Stomach smooth muscle (tissue), 2 donors: ENCODE results near the gene ADSL.

Source experiments
- H3K27ac ChIP-seq: one replicate; pipeline ENCODE4 v1.7.0; 2013; ENCODE audit warnings: mild to moderate bottlenecking, low read length, inconsistent platforms
- H3K27me3 ChIP-seq, 2 donors: one replicate each; pipeline ENCODE4 v1.7.0; 2013; ENCODE audit warnings: low read length in 2 of 2; ENCODE audit not compliant: insufficient read depth in 2 of 2, control insufficient read depth in 1 of 2
- H3K36me3 ChIP-seq, 2 donors: one replicate each; pipeline ENCODE4 v1.7.0; 2013; ENCODE audit warnings: low read length in 2 of 2; ENCODE audit not compliant: control insufficient read depth in 2 of 2, insufficient read depth in 2 of 2
- H3K4me1 ChIP-seq: one replicate; pipeline ENCODE4 v1.7.0; 2013; ENCODE audit warnings: low read length; ENCODE audit not compliant: control insufficient read depth, insufficient read depth
- H3K4me3 ChIP-seq, 2 donors: one replicate each; pipeline ENCODE4 v1.7.0; 2013; ENCODE audit warnings: low read length in 2 of 2
- H3K9ac ChIP-seq, 2 donors: one replicate each; pipeline ENCODE4 v1.7.0; 2013; ENCODE audit warnings: low read length in 2 of 2, mild to moderate bottlenecking in 1 of 2
- H3K9me3 ChIP-seq, 2 donors: one replicate each; pipeline ENCODE4 v1.7.0; 2013; ENCODE audit warnings: low read length in 2 of 2; ENCODE audit not compliant: control insufficient read depth in 2 of 2
- donor health status: healthy.
- donor health status: Pancreatic carcinoma.

Gene ADSL

DNA sequence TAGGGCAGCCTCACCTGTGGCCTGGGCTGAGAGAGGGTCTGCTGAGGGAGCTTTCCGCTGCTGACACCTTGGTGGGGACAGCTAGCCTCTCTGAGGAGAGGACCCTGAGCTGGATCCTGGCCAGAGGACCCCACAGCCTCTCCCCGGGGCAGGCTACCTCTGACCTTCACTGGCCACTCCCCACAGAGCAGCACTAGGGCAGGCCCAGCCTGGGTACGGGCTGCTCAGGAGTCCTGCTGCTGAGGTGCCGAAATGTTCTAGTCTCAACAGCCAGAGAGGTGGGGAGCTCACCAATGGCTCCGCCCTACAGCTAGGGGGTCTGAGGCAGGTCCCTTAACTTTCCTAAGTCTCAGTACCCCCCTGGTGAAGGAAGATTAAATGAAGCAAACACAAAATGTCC lies 71.6 kb downstream of the ADSL start:
- peaks cover 38 to 44% of the 10 kb centered on the region in 2 donors for H3K36me3 ChIP-seq
- H3K27me3 ChIP-seq = no peaks in the 10 kb centered on the region
- peaks cover 4% of the 10 kb centered on the region for H3K4me1 ChIP-seq
- no peaks in the 10 kb centered on the region for H3K9me3 ChIP-seq
- no peak overlapping the region for H3K9ac ChIP-seq
- H3K27ac ChIP-seq = no peak overlapping the region
- H3K4me3 ChIP-seq = no peak overlapping the region

DNA sequence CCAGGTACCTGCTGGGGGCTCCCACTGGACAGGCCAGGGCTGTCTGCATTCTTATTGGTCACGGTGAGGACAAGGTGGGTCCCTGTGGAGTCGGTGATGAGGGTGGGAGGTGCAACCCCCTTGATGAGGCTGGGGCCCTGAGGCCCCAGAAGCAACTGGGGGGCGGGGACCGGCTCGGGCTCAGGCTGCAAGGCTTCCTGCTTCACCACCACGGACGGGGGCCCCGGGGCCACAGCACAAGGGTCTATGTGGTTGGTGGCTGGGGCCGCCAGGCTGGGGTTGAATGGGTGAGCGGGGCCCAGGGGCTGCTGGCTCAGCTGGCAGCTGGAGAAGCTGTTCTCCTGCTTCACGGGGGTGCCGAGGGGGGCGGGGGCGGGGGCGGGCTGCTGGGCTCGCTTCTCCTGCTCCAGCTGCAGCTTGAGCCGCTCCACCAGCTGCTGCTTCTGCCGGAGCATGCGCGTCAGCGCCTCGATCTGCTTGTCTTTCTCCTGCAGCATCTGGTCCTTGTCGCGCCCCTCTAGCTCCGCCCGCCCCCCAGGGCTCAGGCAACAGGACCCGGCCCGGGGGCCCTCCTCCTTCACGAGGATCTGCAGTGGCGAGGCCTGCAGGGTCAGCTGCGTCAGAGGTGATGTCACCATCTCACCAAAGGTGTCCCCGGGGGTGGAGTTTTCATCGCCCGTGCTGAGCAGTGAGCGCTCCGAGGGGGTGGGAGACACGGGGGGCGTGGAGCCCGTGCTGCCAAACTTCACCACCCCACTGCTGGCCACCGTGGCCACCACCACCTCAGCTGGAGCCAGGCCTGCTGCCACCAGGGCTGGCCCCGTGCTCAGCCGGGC lies 72.3 kb downstream of the ADSL start:
- H3K4me3 ChIP-seq = no peak overlapping the region

DNA sequence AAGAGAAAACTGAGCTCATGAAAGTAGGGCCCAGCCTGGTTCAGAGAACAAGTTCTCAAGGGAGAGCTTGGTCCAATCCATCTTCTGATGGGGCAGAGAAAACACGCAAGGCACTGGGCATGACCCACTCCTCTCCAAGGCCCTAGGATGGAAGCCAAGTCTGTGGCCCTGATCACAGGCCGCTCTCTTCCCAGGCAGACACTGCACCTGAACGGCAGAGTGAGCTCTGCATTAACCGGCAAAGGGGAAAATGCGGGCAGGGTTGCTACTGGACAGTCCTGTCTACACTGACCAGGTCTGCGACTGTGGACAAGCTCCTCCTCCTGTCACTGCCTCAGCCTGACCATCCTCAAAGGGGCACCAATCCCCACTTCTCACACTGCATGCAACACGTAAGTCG lies 73.4 kb downstream of the ADSL start:
- Histone ChIP-seq H3K9ac (no peak overlapping the region), H3K27ac (no peak overlapping the region), H3K4me1 (peaks cover 4% of the 10 kb centered on the region), H3K9me3 (no peaks in the 10 kb centered on the region), H3K27me3 (no peaks in the 10 kb centered on the region), H3K36me3 (peaks cover 48 to 60% of the 10 kb centered on the region in 2 donors), H3K4me3 (no peak overlapping the region)

More for the DNA sequence above, 72.3 kb downstream of the ADSL start:
- Histone ChIP-seq H3K27ac (peak overlapping the region; percentile 2), H3K27me3 (no peaks in the 10 kb centered on the region), H3K9ac (no peak overlapping the region), H3K9me3 (no peaks in the 10 kb centered on the region), H3K4me1 (peaks cover 4% of the 10 kb centered on the region), H3K36me3 (peaks cover 43 to 51% of the 10 kb centered on the region in 2 donors)

DNA sequence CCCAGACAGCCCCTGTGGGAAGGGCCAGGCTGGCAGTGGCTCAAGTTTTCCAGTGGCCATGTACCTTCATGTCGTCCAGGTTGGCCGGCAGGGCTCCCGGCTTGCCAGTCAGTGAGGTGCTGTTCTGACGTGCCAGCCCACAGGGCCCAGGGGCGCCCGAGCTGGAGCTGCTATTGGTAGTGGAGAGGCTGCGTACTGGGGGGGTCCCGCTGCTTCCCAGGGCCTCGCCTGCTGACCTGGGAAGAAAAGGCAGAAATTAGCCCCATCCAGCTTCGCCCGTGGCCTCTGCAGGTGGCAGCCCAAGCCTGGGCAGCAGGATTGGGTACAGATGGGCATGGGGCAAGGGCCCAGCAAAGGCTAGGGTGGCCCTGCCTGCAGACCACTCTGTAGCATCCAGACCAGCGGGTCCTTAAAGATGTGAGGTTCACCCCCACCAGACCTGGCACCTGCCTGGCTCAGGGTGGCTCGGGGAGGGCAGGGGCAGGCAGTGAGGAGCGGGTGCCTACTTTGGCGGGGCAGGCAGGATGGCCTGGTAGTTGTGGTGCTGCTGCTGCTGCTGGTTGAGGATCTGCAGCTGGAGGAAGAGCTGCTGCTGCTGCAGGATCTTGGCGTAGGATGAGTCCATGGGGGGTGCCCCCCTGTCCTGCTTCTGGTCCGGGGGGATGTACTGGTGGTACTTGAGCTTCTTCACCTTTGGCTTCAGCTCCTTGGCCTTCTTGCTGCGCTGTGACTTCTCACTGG lies 74.2 kb downstream of the ADSL start:
- Histone ChIP-seq H3K36me3 (peaks cover 55 to 68% of the 10 kb centered on the region in 2 donors), H3K4me1 (peaks cover 7% of the 10 kb centered on the region), H3K9ac (no peak overlapping the region)

DNA sequence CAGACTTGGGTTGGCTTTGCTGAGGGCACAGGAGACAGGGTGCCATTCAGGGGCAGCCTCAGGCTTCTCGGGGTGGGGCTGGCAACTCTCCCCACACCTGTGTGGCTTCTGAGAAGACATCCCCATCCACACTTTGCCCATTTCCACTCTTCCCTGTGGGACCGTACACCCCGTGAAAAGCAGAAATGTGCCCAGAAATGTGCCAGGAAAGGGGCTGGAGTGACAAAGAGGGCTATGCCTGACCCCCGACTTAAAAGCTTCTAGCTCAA lies 74.7 kb downstream of the ADSL start:
- peaks cover 55 to 71% of the 10 kb centered on the region in 2 donors for H3K36me3 ChIP-seq
- H3K4me1 ChIP-seq = peaks cover 7% of the 10 kb centered on the region
- no peaks in the 10 kb centered on the region for H3K27me3 ChIP-seq
- H3K9ac ChIP-seq = no peak overlapping the region
- no peaks in the 10 kb centered on the region for H3K9me3 ChIP-seq
- H3K4me3 ChIP-seq = no peak overlapping the region
- H3K27ac ChIP-seq = no peak overlapping the region

More for the DNA sequence above, 74.2 kb downstream of the ADSL start:
- Histone ChIP-seq H3K27me3 (no peaks in the 10 kb centered on the region), H3K27ac (no peak overlapping the region), H3K9me3 (no peaks in the 10 kb centered on the region), H3K4me3 (no peak overlapping the region)

DNA sequence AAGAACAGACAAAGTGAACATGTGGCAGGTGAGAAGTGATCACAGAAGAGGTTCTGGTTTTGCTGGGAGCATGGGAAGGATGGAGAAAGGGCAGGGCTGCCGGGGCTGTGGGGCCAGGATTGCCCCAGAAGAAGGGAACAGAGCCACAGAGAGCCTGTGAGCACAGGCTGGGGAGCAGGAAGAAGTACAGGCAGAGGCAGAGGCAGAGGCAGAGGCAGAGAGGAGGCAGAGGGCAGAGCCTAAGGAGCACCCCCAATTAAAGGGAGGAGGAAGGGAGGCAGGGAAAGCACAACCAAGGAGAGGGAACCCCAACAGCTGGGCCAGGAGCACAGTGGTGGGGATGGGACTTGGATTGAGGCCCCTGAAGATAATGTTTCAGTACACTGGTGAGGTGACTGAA lies 75.6 kb downstream of the ADSL start:
- Histone ChIP-seq H3K4me1 (peaks cover 9% of the 10 kb centered on the region), H3K36me3 (peaks cover 49 to 64% of the 10 kb centered on the region in 2 donors), H3K27ac (no peak overlapping the region), H3K9me3 (no peaks in the 10 kb centered on the region), H3K4me3 (no peak overlapping the region), H3K27me3 (no peaks in the 10 kb centered on the region), H3K9ac (no peak overlapping the region)

DNA sequence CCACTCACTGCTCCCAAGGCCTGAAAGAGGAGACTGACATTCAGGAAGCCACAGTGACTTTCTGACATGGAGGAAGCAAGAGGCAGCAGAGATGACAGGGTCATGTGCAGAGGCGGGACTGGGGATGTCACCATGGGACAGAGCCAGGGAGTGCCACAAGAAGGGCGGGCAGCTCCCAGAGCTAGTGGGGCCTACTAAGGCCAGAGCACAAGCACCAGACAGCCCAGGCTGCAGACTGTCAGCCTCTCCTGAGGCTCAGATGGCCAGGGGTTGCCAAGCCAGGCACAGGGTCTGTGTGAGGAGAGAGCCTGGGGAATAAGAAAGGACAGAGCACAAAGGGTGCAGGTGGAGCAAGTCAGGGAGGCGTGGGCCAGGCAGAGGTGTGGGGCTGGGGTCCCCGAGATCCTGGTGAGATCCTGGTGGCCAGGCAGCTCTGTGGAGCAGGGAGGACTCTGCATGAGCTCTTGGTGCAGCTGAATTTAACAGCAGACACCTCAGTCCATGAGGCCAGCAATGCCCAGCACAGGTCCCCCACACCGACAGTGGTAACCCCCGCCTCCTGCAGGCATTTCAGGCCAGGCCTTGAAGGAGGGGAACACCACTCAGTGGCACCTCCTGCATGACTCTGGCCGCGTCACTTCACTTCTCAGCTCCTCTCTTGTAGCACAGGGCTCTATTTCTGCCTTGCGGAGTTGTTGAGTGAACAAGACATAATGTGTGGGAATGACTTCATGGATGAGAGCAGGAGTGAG lies 76.4 kb downstream of the ADSL start:
- peaks cover 10% of the 10 kb centered on the region for H3K4me1 ChIP-seq
- H3K9ac ChIP-seq = no peak overlapping the region
- H3K9me3 ChIP-seq = no peaks in the 10 kb centered on the region
- H3K4me3 ChIP-seq = no peak overlapping the region
- peaks cover 54 to 66% of the 10 kb centered on the region in 2 donors for H3K36me3 ChIP-seq
- H3K27me3 ChIP-seq = no peaks in the 10 kb centered on the region
- H3K27ac ChIP-seq = no peak overlapping the region

DNA sequence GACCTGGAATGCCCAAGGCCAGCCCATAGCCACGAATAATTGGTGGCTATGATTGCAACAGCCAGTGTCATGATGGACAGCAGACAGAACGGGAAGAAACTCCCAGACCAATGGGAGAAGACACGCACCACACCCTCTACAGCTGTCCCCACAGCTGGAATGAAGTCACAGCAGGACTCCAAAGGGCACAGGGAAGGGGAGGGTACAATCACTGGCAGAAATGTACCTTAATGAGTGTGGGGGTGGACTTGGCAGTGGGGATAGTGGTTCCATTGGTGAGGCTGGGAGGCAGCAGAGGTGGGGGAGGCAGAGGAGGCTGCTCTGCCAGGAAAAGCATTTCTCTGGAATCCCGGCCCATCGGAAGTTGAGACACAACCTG lies 77.0 kb downstream of the ADSL start:
- no peak overlapping the region for H3K27ac ChIP-seq
- H3K4me3 ChIP-seq = no peak overlapping the region
- no peaks in the 10 kb centered on the region for H3K27me3 ChIP-seq
- peaks cover 53 to 70% of the 10 kb centered on the region in 2 donors for H3K36me3 ChIP-seq
- H3K9ac ChIP-seq = no peak overlapping the region
- H3K4me1 ChIP-seq = peaks cover 10% of the 10 kb centered on the region
- no peaks in the 10 kb centered on the region for H3K9me3 ChIP-seq

DNA sequence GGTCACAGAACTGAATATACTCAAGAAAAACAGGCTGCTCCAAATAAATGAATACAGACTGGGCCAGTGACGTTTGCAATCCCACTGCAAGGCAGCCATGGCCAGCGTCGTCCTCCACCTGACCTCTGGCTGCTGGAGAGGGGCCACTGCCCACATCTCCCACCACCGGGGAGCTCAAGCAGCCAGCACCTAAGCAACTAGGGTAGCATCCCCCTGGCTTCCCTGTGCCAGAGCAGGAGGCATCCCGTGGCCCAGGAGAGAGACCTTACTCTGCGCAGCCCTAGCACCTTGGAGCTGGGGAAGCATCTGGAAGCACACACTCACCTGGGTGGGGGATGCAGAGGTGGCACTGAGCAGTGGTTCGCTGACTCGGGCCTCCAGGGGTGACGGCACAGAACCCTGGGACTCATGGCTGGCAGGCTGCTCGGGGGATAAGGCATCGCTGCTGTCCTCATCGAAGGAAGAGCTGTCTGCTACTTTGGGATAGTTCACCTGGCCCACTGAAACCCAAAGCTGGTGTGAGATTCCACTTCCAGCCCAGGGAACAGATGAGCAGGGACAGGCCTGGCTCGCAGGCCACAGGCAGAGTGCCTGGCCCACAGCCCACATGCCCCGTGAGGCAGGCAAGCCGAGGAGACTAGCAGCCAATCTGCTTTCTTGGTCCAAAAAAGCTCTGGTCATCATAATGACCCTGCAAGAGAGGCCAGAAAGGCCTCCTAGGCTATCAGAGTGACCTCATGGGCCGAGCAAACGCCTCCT lies 77.8 kb downstream of the ADSL start:
- Histone ChIP-seq H3K4me3 (no peak overlapping the region), H3K27ac (no peak overlapping the region), H3K9ac (no peak overlapping the region), H3K36me3 (peaks cover 58 to 73% of the 10 kb centered on the region in 2 donors), H3K27me3 (no peaks in the 10 kb centered on the region), H3K9me3 (no peaks in the 10 kb centered on the region), H3K4me1 (peaks cover 9% of the 10 kb centered on the region)

DNA sequence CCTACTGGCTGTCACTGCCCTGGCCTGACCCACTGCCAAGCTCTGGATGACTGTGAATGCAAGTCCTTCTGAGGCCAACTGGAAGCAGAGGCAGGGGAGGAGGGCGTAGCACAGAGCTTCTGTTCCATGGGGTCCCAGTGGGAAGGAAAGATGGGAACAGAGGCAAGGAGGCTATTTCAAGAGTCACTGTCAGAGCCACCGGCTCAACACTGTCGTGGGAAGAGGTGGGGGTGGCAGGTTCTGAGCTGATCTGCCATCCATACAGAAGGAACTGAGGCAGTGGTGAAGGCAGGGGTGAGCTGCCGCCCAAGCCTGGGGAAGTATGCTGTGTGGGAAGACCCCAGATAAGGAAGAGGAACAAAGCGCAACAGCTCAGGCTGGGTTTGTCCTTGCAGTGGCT lies 78.8 kb downstream of the ADSL start:
- H3K9me3 ChIP-seq = no peaks in the 10 kb centered on the region
- no peak overlapping the region for H3K27ac ChIP-seq
- H3K27me3 ChIP-seq = no peaks in the 10 kb centered on the region
- H3K36me3 ChIP-seq = peaks cover 60 to 70% of the 10 kb centered on the region in 2 donors
- no peak overlapping the region for H3K9ac ChIP-seq
- H3K4me3 ChIP-seq = no peak overlapping the region
- H3K4me1 ChIP-seq = peaks cover 7% of the 10 kb centered on the region
